ENCODE data around the gene ACACA.

The ACACA gene

DNA sequence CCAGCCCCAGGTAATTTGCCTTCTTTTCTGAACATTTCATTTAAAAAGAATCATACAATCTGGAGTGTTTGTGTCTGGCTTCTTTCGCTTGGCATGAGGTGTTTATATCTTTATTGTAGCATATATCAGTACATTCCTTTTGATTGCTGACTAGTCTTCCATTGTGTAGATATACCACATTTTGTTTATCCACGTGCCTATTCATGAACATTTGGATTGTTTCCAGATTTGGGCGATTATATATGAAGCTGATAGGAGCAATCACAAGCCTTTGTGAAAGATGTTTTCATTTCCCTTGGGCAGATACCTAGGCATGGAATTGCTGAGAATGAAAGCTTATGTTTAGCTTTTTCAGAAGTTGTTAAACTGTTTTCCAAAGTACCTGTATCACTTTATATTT is 337.5 kb downstream of the ACACA start:
- TF ChIP-seq, protein P1, sequence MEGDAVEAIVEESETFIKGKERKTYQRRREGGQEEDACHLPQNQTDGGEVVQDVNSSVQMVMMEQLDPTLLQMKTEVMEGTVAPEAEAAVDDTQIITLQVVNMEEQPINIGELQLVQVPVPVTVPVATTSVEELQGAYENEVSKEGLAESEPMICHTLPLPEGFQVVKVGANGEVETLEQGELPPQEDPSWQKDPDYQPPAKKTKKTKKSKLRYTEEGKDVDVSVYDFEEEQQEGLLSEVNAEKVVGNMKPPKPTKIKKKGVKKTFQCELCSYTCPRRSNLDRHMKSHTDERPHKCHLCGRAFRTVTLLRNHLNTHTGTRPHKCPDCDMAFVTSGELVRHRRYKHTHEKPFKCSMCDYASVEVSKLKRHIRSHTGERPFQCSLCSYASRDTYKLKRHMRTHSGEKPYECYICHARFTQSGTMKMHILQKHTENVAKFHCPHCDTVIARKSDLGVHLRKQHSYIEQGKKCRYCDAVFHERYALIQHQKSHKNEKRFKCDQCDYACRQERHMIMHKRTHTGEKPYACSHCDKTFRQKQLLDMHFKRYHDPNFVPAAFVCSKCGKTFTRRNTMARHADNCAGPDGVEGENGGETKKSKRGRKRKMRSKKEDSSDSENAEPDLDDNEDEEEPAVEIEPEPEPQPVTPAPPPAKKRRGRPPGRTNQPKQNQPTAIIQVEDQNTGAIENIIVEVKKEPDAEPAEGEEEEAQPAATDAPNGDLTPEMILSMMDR (IDR thresholded peaks at IDR 0.05; ENCODE audit: insufficient read depth, low read depth, low read length, missing control alignments), result no peak
- no peak overlapping the region for H3K4me3 ChIP-seq (ENCODE audit: low read length)
- no peak for DNase-seq (ENCODE audit: low read depth)

DNA sequence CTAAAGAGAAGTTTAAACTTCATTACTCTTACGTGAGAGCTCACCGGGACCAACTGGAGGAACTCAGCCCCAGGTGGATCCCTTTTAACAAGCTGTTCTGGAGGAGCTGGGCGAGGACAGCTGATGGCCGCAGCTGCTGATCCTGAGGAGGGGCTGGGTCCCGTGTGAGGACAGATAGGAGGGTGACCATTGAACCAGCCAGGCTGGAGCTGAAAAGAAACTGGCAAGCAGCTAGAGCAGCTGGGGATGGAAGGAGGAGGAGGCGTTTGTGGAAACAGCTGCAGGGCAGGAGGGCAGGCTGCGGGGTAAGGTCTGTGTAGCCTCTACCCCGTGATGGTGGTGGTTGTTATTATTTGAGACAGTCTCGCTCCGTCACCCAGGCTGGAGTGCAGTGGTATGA is 338.4 kb downstream of the ACACA start:
- TF ChIP-seq, protein P1 (IDR thresholded peaks at IDR 0.05; ENCODE audit: insufficient read depth, low read depth, low read length, missing control alignments), result no peak
- DNase-seq (ENCODE audit: low read depth), result no peak
- no peak overlapping the region for H3K4me3 ChIP-seq (ENCODE audit: low read length)

DNA sequence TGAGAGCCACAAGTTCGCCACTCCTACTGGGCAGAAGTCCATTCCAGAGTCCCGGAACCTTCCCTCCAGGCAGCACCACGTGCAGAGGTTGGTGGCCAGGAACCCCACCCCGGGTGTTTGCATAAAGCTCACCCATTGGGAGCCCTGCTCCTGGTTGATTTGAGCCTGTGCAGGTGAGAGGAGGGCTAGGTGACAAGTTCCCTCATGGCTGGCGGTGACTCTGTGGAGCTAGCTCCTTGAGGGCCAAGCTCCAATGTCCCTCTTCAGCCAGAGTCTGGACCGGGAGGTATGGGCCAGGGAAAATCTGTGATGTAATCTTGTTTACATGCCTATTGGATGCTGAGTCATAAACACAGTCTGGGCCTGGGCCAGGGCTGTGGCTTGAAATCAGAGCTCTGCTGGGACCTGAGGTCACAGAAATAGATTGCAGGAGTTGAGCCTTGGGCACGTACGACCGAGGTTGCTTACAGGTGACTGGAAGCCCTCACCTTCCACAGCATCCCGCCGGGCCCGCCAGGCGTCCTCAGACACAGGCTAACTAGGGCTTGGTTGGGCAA is 339.0 kb downstream of the ACACA start:
- DNase-seq (ENCODE audit: low read depth), result peak; percentile 86
- TF ChIP-seq, protein P1 (IDR thresholded peaks at IDR 0.05; ENCODE audit: insufficient read depth, low read depth, low read length, missing control alignments), result no peak
- H3K4me3 ChIP-seq (ENCODE audit: low read length), result no peak overlapping the region

DNA sequence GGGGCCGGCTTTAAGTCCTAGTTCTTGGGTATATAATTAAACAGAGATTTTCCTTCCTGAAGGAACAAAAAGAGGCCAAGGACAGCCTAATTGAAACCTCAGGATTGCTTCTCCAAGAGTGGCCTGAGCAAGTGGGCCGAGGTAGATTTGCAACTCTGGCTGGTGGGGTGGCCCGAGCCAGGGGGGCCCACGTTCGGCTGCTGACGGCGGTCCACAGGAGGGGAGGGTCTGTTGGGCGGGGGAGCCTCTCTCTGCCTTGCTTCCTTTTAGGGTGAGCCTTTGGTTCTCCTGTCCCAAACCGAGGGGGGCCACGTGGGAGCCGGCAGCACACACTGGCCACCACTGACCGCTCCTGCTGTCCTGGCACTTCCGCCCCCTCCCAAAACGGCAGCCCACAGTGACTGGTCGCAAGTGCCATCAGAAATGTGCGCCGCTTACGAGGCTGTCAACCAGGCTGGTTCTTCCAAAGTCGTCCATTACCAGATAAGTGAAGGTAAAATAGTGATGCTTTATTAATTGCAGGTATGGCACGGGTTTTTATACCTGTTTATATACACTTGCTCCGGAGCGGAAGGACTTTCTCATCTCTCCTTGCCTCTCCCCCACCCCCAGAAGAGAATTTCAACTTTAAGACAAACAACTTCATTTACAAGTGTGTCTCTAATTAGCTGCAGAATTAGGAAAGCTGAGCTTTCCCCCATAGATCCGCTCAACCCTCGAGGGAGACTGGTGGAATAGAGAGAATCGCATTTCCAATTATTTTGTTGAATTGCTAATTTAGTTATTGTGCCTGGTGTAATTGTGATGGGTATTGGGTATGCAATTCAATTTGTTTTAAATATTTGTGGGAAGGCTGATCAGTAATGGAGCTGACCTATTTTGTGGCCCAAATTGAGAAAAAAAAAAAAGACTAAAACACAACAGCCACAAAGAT is 340.0 kb downstream of the ACACA start:
- TF ChIP-seq, protein P1 (IDR thresholded peaks at IDR 0.05; ENCODE audit: insufficient read depth, low read depth, low read length, missing control alignments), result no peak
- no peak for DNase-seq (ENCODE audit: low read depth)
- H3K4me3 ChIP-seq (ENCODE audit: low read length), result no peak overlapping the region

DNA sequence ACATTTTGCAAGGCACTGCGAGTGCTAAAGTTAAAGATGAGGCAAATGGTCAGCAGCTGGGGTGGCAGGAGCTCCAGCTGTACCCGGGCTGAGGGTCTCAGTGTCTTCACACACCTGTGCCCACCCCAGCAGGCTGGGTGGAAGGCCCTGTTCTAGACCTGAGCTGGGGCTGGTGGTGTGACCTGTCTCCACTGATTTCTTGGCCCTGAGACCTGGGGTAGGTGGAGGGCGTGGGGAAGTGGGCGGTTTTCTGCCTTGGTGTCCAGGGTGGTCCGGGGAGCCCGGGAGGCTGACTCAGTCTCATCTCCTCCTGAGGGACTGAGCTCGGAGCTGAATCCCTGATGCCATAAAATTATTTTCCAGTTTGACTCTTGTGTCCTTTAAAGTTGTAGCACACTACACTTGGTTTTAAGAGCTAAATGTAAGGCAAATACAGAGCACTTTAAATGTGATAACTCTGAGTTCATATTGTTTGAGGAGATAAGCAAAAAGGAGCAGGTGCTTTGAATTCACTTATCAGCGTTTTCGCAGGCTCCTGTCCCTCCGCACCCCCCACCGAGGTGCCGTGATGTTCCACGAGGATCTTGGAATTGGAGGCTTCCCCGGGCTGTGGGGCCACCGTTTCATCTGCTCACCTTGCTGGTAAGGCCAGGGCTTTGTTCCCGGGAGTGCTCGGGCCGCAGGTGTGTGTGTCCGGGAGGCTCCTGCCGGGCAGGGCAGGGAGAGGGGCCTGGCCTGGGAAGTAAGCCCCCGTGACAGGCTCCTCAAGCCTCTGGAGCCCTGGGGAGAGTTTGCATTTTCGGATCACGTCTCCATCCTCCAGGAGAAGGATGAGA is 340.9 kb downstream of the ACACA start:
- H3K4me3 ChIP-seq (ENCODE audit: low read length), result no peak overlapping the region
- no peak for DNase-seq (ENCODE audit: low read depth)
- TF ChIP-seq, protein P1 (IDR thresholded peaks at IDR 0.05; ENCODE audit: insufficient read depth, low read depth, low read length, missing control alignments), result no peak

DNA sequence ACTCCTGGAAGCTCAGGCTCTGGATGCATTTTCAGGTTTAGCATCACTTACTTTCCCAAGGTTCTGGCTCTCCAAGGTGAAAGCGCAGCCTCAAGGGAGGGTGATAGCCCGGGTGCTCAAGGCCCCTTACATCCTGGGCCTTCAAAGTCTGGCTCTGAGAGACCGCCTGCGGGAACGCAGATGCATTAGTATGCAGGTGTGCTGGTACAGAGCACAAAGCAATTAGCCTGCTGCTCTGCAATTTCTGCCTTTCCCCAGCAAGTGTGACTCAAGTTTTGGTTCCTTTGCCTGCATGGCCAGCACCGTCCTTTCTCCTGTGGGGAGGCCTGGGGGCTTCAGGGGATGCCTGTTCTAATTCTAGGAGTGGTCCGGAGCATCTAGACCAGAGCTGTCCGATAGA is 341.7 kb downstream of the ACACA start:
- DNase-seq (ENCODE audit: low read depth), result no peak
- H3K4me3 ChIP-seq (ENCODE audit: low read length), result no peak overlapping the region
- TF ChIP-seq, protein P1 (IDR thresholded peaks at IDR 0.05; ENCODE audit: insufficient read depth, low read depth, low read length, missing control alignments), result no peak

Data from epithelial cell of esophagus (primary cell).